ENCODE measurements around the gene ADAP1. TPM values are rescaled to one million over a fixed set of nuclear protein-coding genes. Genes with fewer than 3 reads are reported as not detected.

ADAP1 gene
- total RNA-seq, 1 donor, result 1.3 TPM

DNA sequence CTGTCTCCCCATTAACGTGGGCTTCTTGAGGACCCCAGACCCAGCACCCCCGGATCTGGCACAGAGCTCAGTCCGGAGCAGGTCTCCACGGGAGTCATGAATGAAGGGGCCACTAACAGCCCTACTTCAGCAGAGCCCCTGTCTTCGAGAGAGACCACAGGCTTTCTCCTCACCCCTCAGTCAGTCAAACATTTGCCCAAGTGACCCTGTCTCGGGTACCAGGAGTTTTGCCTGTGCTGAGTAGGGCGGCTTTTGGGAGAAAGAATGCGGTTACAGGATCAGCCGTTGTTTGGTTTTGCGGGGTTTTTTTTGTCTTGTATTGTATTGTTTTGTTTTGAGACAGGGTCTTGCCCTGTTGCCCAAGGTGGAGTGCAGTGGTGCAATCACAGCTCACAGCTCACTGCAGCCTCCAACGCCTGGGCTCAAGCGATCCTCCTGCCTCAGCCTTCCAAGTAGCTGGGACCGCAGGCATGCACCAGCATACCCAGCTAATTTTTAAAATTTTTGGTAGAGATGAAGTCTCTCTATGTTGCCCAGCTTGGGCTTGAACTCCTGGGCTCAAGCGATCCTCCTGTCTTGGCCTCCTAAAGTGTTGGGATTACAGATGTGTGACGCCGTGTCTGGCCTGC is 16.5 kb downstream of the ADAP1 start:
- DNase-seq (ENCODE audit: low read depth), result no peak
- TF ChIP-seq, protein P1, sequence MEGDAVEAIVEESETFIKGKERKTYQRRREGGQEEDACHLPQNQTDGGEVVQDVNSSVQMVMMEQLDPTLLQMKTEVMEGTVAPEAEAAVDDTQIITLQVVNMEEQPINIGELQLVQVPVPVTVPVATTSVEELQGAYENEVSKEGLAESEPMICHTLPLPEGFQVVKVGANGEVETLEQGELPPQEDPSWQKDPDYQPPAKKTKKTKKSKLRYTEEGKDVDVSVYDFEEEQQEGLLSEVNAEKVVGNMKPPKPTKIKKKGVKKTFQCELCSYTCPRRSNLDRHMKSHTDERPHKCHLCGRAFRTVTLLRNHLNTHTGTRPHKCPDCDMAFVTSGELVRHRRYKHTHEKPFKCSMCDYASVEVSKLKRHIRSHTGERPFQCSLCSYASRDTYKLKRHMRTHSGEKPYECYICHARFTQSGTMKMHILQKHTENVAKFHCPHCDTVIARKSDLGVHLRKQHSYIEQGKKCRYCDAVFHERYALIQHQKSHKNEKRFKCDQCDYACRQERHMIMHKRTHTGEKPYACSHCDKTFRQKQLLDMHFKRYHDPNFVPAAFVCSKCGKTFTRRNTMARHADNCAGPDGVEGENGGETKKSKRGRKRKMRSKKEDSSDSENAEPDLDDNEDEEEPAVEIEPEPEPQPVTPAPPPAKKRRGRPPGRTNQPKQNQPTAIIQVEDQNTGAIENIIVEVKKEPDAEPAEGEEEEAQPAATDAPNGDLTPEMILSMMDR (IDR thresholded peaks at IDR 0.05; ENCODE audit: insufficient read depth, low read depth, low read length), result no peak
- no peak overlapping the region for H3K4me3 ChIP-seq (ENCODE audit: low read depth, low read length)

- DNase-seq (ENCODE audit: low read depth), result no peak
- TF ChIP-seq, protein P1 (IDR thresholded peaks at IDR 0.05; ENCODE audit: insufficient read depth, low read depth, low read length), result no peak
- H3K4me3 ChIP-seq (ENCODE audit: low read depth, low read length), result no peak overlapping the region
Observed at GRCh38 chr7:936386-937054, 18.0 kb downstream of the ADAP1 start.

- H3K4me3 ChIP-seq (ENCODE audit: low read depth, low read length), result no peak overlapping the region
- no peak for DNase-seq (ENCODE audit: low read depth)
- TF ChIP-seq, protein P1 (IDR thresholded peaks at IDR 0.05; ENCODE audit: insufficient read depth, low read depth, low read length), result no peak
Observed at GRCh38 chr7:935874-936385, 18.6 kb downstream of the ADAP1 start.

GRCh38 chr7:935164-935873 is 19.2 kb downstream of the ADAP1 start:
- TF ChIP-seq, protein P1 (IDR thresholded peaks at IDR 0.05; ENCODE audit: insufficient read depth, low read depth, low read length), result no peak
- no peak overlapping the region for H3K4me3 ChIP-seq (ENCODE audit: low read depth, low read length)
- DNase-seq (ENCODE audit: low read depth), result no peak

DNA sequence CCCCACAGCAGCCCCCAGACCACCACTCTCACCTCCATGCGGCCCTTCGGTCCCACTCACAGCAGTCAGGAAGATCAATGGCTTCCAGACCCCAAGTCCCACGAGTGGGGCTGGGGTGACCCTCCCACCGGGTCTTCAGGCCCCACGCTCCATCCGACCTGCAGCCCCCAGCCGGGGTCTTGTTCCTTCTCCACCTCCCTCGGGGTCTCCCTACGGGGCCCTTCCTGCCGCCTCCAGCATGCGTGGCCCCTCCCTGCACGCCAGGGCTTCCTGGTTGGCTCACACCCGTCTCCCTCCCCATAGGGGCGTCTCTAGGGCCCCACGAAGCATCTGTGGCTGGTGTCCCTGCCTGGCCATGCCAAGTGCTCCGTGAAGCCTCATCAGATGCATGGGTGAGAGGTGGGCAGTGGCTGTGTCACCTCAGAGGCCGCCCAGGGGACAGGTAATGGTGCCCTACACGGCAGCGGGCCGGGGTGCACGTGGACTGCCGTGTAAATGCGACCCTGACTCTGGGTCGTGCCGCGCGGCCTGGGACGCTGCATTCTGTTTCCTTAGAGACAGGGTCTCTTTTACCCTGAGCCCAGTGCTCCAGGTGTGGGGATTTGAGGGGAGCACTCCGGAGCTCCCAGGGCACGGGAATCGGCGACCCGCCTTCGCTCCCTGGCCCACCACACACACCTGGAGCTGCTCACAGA is 19.9 kb downstream of the ADAP1 start:
- TF ChIP-seq, protein P1 (IDR thresholded peaks at IDR 0.05; ENCODE audit: insufficient read depth, low read depth, low read length), result no peak
- no peak for DNase-seq (ENCODE audit: low read depth)
- no peak overlapping the region for H3K4me3 ChIP-seq (ENCODE audit: low read depth, low read length)

- TF ChIP-seq, protein P1 (IDR thresholded peaks at IDR 0.05; ENCODE audit: insufficient read depth, low read depth, low read length), result no peak
Observed at GRCh38 chr7:932651-932975, 21.9 kb downstream of the ADAP1 start.

More at GRCh38 chr7:932651-932975, 21.9 kb downstream of the ADAP1 start:
- no peak for DNase-seq (ENCODE audit: low read depth)
- H3K4me3 ChIP-seq (ENCODE audit: low read depth, low read length), result no peak overlapping the region

Measured in fibroblast of villous mesenchyme (primary cell).